ENCODE data around the gene SLC16A10. TPM values are rescaled to one million over a fixed set of nuclear protein-coding genes. Genes with fewer than 3 reads are reported as not detected.
"Not testable (repeated sequence)": the region's sequence is repeated elsewhere in the genome, so short reads cannot be mapped to it uniquely, and the experiment has no call there.

The SLC16A10 gene
- polyA plus RNA-seq, 12 donors, result 1.9 to 10.8 (median 6.2) TPM; not detected in 1

DNA sequence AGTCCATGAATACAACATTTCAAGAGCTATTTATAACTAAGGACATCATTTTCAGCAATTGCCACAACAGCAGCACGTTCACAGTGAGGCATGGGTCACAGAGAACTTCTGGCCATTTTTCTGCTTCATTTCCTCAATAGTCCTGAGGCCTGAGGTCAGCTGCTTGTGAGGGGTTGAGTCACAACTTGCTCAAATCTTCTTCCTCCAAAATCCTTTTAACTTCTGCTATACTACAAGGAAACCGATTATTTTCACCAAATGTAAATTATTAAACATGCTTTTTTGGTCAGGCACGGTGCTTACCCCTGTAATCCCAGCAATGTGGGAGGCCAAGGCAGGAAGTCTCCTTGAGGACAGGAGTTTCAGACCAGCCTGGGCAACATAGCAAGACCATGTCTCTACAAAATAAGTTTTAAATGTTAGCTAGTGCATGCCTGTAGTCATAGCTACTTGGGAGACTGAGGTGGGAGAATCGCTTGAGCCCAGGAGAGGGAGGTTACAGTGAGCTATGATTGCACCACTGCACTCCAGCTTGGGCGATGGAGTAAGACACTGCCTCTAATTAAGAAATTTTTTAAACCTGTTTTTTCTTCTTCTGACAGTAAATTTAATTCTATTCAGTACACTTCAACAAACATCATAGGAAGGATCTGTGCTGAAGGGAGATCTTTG is 11.1 kb upstream of the SLC16A10 start:
- no peak for DNase-seq

GRCh38 chr6:111080698-111081097 is 6.6 kb upstream of the SLC16A10 start:
- DNase-seq, result no peak

- no peak for DNase-seq
Observed at GRCh38 chr6:111086685-111087084, 618 bp upstream of the SLC16A10 start.

DNA sequence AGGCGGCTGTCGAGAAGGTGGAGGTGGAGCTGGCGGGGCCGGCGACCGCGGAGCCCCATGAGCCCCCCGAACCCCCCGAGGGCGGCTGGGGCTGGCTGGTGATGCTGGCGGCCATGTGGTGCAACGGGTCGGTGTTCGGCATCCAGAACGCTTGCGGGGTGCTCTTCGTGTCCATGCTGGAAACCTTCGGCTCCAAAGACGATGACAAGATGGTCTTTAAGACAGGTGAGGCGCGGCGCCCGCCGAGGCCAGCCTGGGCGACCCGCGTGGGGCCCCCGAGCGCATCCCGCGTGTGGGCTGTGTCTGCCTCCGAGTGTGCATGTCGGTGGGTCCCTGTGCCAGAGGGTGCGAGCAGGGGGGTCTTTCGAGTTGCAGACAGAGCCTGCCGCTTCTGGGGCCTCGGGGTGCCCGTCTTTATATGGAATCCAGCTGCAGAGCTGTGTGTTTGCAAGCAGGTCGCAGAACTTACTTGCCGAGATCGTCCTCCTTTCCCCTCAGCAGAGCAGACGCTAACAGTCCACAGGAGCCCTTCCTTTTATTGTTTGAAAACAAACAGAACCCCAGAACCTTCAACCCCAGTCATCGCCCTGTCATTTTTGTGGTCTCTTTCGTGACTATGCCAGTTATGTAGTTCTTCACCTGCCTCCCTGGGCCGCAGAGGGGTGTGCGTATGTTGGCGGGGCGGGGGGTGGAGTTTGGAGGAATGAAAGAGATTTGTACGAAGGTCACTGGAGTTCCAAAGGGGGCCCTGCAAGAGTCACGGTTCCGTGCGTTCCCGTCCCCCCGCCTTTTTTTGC is 766 bp downstream of the SLC16A10 start:
- no peak for DNase-seq

- no peak for DNase-seq
Observed at GRCh38 chr6:111088668-111089003, 1.3 kb downstream of the SLC16A10 start.

GRCh38 chr6:111090766-111091165 is 3.5 kb downstream of the SLC16A10 start:
- DNase-seq, result no peak

- no peak for DNase-seq
Observed at GRCh38 chr6:111091987-111092386, 4.7 kb downstream of the SLC16A10 start.

DNA sequence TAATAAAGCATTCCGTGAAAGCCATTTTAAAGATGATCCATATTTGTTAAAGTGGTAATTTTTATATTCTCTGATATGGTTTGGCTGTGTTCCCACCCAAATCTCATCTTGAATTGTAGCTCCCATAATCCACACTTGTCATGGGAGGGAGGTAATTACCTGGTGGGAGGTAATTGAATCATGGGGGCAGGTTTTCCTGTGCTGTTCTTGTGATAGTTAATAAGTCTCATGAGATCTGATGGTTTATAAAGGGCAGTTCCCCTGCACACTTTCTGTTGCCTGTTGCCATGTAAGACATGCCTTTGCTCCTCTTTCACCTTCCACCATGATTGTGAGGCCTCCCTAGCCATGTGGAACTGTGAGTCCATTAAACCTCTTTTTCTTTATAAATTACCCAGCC is 8.2 kb downstream of the SLC16A10 start:
- not testable (repeated sequence) for DNase-seq

- DNase-seq, result no peak
Observed at GRCh38 chr6:111096246-111096645, 8.9 kb downstream of the SLC16A10 start.

GRCh38 chr6:111098597-111098996 is 11.3 kb downstream of the SLC16A10 start:
- no peak for DNase-seq

GRCh38 chr6:111101987-111102386 is 14.7 kb downstream of the SLC16A10 start:
- DNase-seq, result no peak

- DNase-seq, result no peak
Observed at GRCh38 chr6:111105578-111105977, 18.3 kb downstream of the SLC16A10 start.

- DNase-seq, result no peak
Observed at GRCh38 chr6:111107589-111107988, 20.3 kb downstream of the SLC16A10 start.

DNA sequence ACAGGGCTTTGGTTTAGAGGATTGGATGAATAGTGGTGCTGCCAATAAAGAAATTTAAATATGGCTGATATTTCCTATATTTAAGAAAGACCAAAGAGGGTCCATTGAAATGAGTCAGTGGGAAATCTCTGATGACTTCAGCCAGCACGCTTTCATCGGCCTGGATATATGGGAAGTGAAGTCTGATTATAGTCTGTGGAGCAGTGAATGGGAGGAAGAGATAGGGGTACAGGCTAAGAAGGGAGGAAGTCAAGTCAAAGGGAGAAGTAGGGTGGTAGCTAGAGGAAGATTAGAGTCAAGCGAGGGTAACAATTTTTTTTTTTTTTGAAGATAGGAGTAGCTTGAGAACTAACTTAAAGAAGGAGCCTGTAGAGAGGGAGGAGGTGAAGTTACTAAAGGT is 22.7 kb downstream of the SLC16A10 start:
- no peak for DNase-seq

DNA sequence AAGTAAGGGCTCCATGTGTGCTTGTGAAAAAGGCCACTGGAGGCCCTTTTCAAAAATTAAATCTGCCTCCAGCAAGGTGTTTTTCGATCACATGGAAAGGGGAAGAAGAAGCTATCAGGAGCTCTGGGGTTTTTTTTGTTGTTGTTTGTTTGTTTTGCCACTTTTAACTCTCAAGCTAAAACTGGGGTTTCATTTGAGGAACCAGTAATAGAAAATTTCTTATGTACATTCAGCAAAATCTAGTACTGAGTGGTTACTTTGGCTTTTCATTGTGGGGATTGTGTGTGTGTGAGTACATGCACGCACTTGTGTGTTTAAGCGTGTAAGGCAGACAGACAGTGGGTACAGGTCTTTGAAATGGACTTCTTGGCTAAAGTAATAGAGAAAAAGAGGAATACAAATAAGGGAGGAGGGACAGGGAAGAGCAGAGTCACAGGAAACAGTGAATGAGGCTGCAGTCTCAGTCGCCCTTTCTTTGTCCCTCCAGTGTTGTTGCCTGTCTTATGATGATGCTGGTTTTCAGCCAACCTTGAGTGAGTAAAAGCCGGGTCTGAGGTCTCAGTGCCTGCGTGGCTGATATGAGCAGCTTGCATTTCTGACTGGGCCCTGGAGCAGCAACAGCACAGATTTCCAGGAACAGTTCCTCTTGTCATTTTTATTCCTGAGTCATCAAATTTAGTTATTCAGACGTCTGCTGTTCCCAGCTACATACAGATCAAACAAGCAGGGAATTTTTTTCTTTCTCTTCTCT is 26.2 kb downstream of the SLC16A10 start:
- DNase-seq, result peak; percentile 17

DNA sequence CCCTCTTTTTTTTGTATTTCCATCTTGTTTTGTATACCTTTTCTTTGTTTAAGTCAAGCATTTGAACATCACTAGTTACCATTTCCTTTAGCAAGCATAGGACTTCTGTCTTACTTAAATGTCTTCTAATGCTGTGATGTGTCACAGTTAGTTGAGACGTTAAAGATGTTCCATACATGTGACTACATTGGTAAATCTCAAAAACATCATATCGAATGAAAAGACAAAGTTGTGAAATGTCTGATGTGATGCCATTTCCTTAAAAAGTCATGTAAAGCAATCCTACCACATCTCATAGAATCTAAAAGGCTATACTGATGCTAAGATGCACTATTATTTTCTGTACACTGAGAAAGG is 26.8 kb downstream of the SLC16A10 start:
- no peak for DNase-seq

GRCh38 chr6:111114482-111114881 is 27.2 kb downstream of the SLC16A10 start:
- DNase-seq, result no peak

DNA sequence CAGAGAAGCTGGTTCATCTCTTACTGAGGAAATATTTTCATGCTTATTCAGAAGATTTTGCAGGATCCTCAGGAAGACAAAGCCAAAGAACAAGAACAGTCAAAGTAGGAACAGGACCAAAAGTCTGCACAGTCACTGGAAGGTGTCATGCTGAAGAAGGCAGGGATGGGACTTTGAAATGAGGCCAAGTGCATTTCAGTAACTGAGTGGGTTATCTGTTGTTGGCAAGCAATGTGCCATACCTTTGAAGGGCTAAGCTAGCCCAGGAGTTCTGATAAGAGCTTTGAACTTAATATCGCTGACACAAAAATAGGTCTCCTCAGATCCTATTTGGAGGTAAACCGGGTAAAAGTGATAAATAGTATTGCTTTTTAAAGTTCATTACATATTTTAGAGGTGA is 31.5 kb downstream of the SLC16A10 start:
- no peak for DNase-seq

DNA sequence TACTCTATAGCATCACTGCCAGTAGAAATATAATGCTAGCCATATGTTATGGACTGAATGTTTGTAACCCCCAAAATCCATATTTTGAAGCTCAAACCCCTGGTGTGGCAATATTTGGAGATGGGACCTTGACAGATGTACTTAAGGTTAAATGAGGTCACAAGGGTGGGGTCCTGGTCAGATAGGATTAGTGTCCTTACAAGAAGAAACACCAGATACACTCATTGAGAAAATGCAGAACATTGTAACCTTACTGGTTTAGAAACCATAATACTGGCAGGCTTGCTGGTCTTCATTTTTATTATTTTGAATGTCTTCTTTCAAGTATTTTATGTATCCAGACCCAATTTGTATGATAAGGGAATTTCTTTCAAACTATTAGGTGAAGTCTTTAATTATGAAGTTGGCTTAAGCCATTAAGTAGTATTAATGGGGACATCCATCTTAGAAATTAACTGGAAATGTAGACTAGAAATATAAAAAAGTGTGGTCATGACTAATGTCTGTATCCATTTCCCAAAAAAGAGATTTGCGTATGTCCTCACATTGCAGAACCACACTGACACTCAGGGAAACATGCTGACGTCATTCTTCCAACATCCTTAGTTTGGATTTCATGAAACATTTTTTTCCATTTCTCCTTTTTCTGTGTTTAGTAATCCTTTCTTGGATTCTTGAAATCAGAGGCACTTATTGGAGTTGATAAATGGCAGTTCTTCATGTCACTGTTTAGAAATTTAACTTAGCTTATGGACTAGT is 32.4 kb downstream of the SLC16A10 start:
- DNase-seq, result no peak

DNA sequence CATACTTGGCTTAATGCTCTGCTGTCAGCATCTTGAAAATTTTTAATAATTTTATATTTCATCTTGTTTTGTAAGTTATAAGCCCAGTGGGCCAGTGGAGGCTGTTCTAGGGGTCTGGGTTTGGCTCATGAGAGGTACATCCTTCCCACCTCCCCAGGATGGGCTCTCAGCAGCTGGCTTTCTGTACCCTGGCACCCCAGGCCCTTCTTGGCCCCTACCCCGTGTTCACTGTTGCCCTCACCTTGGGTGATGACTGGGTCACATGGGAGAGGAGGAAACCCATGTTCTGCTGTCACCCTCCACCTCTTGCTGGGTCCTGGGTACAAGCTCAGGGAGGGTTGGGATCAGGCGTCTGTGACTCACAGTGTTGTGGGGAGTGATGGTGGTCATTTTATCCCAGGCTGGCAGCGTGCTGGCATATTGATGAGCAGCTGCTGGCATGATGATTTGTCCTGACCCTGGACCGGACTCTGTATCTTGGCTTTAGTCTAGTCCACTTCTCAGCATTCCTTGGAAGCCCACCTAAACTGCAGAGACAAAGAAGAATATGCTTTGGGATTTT is 34.6 kb downstream of the SLC16A10 start:
- DNase-seq, result no peak

- DNase-seq, result no peak
Observed at GRCh38 chr6:111122458-111123286, 35.4 kb downstream of the SLC16A10 start.

Measured in muscle of arm (tissue), 12 donors.